GM12878 (cell line): ENCODE data around the gene RHBG. TPM values are rescaled to one million over a fixed set of nuclear protein-coding genes. Genes with fewer than 3 reads are reported as not detected.

Experiments used
- ATAC-seq: fragments of 200-7000 bp; cut with Tn5 transposase; 3 replicates; pipeline ENCODE4 v1.9.1; 2020; ENCODE audit warnings: mild to moderate bottlenecking, moderate library complexity
- BruUV-seq: library from RNA; stranded (reverse); fragments of 400-500 nt; replicated peaks from 2 replicates; lab custom pipeline; 2021; lab: Mats Ljungman, UMichigan
- CTCF ChIA-PET: fragments of 300-600 bp; sonication (Branson Sonifier 250); formaldehyde crosslinking; extraction: SDS; loops from one replicate; lab custom pipeline; 2021; ENCODE audit warnings: inconsistent platforms; lab: Yijun Ruan, JAX
- POLR2A ChIA-PET: fragments of 350-600 bp; formaldehyde crosslinking; extraction: SDS; loops from one replicate; lab custom pipeline; 2021; ENCODE audit warnings: inconsistent platforms; lab: Charles Lee
- RAD21 ChIA-PET: fragments of 300-600 bp; sonication (Branson Sonifier 250); formaldehyde crosslinking; loops from one replicate; lab custom pipeline; 2023; ENCODE audit warnings: antibody characterized with exemption; ENCODE audit not compliant: unreplicated experiment; lab: Charles Lee
- SMC1A ChIA-PET: fragments of 300-600 bp; sonication (Branson Sonifier 250); formaldehyde crosslinking; loops from one replicate; lab custom pipeline; 2023; ENCODE audit not compliant: unreplicated experiment, uncharacterized antibody; lab: Charles Lee
- DNase-seq: peaks from one replicate; pipeline ENCODE4 v3.0.0-alpha.2; 2011; ENCODE audit warnings: low read depth, low spot score
- FAIRE-seq: peaks from 3 replicates; lab custom pipeline; 2011; peaks lifted over from hg19 to GRCh38; lab: Jason Lieb, UNC
- H2AFZ ChIP-seq: 2 replicates; pipeline ENCODE4 v1.6.0; 2011; ENCODE audit warnings: low read depth, low read length, control low read depth; ENCODE audit not compliant: control insufficient read depth
- H3K27ac ChIP-seq: 2 replicates; pipeline ENCODE4 v1.5.1; 2011; ENCODE audit warnings: control low read depth; ENCODE audit not compliant: control insufficient read depth, insufficient read depth
- H3K27me3 ChIP-seq, 2 experiments: replicated peaks in 1 of 2; 2 replicates each; pipeline versions ENCODE4 v1.6.0 to v1.6.1; 2011; ENCODE audit warnings: low read length in 1 of 2; ENCODE audit not compliant: control insufficient read depth in 2 of 2, insufficient read depth in 2 of 2
- H3K36me3 ChIP-seq, 2 experiments: 2 replicates each; pipeline ENCODE4 v1.5.1; 2011; ENCODE audit warnings: low read length in 1 of 2; ENCODE audit not compliant: control insufficient read depth in 2 of 2, insufficient read depth in 2 of 2
- H3K4me1 ChIP-seq: 2 replicates; pipeline ENCODE4 v1.6.1; 2011; ENCODE audit warnings: mild to moderate bottlenecking, low read length, moderate library complexity, mixed read lengths; ENCODE audit not compliant: control insufficient read depth, insufficient read depth
- H3K4me2 ChIP-seq: 2 replicates; pipeline ENCODE4 v1.6.0; 2011; ENCODE audit warnings: control low read depth; ENCODE audit not compliant: control insufficient read depth, insufficient read depth
- H3K4me3 ChIP-seq: fragments of 200-600 bp; sonication (generic); 2 replicates; pipeline ENCODE4 v1.5.1; 2016
- H3K79me2 ChIP-seq: 2 replicates; pipeline ENCODE4 v1.6.0; 2011; ENCODE audit warnings: low read length; ENCODE audit not compliant: control insufficient read depth, insufficient read depth
- H3K9ac ChIP-seq: 2 replicates; pipeline ENCODE4 v1.8.0; 2011; ENCODE audit warnings: low read length, control low read depth, mixed read lengths; ENCODE audit not compliant: control insufficient read depth, insufficient read depth
- H3K9me3 ChIP-seq: replicated peaks from 3 replicates; pipeline ENCODE4 v1.5.1; 2011; ENCODE audit warnings: mild to moderate bottlenecking, low read length; ENCODE audit not compliant: control insufficient read depth, insufficient read depth
- H4K20me1 ChIP-seq: 2 replicates; pipeline ENCODE4 v1.6.0; 2011; ENCODE audit not compliant: control insufficient read depth, insufficient read depth
- ESRRA ChIP-seq: IDR thresholded peaks from 2 replicates; pipeline ENCODE4 v1.6.1; 2012; ENCODE audit warnings: mild to moderate bottlenecking, low read length, improper control_type of control experiment
- FOXM1 ChIP-seq: IDR thresholded peaks from 2 replicates; pipeline ENCODE4 v1.6.1; 2012; ENCODE audit warnings: low read depth, mild to moderate bottlenecking, inconsistent platforms, low read length, moderate library complexity
- NFYB ChIP-seq: IDR thresholded peaks from 2 replicates; pipeline ENCODE4 v1.6.1; 2011; ENCODE audit warnings: low read depth, mild to moderate bottlenecking, low read length, improper control_type of control experiment, moderate library complexity; ENCODE audit not compliant: insufficient read depth
- PML ChIP-seq: IDR thresholded peaks from 2 replicates; pipeline ENCODE4 v1.6.1; 2012; ENCODE audit warnings: low read length, inconsistent platforms
- RAD51 ChIP-seq: fragments of 450-650 bp; IDR thresholded peaks from 2 replicates; pipeline ENCODE4 v1.6.1; 2016; ENCODE audit warnings: moderate library complexity, mild to moderate bottlenecking, inconsistent platforms
- SKIL ChIP-seq: fragments of 450-650 bp; IDR thresholded peaks from 2 replicates; pipeline ENCODE4 v1.6.1; 2017; ENCODE audit warnings: mild to moderate bottlenecking, low read depth, inconsistent platforms; ENCODE audit not compliant: poor library complexity, severe bottlenecking
- STAT3 ChIP-seq: IDR thresholded peaks from 2 replicates; pipeline ENCODE4 v1.6.1; 2011; ENCODE audit warnings: low read depth, low read length, improper control_type of control experiment
- SUPT20H ChIP-seq: IDR thresholded peaks from 2 replicates; pipeline ENCODE4 v1.6.1; 2011; ENCODE audit warnings: low read depth, mild to moderate bottlenecking, low read length, moderate library complexity, borderline replicate concordance; ENCODE audit not compliant: control insufficient read depth
- TARDBP ChIP-seq: IDR thresholded peaks from 2 replicates; pipeline ENCODE4 v1.6.1; 2016; ENCODE audit warnings: borderline replicate concordance
- TCF3 ChIP-seq: IDR thresholded peaks from 2 replicates; pipeline ENCODE4 v1.6.1; 2012; ENCODE audit warnings: low read depth, mild to moderate bottlenecking, low read length, borderline replicate concordance; ENCODE audit not compliant: insufficient read depth
- ZBTB11 ChIP-seq: fragments of 450-650 bp; formaldehyde crosslinking; IDR thresholded peaks from 2 replicates; pipeline ENCODE4 v1.5.0; 2022; ENCODE audit warnings: mild to moderate bottlenecking, missing genetic modification characterization
- ZNF217 ChIP-seq: fragments of 450-650 bp; IDR thresholded peaks from 2 replicates; pipeline ENCODE4 v1.6.1; 2017; ENCODE audit warnings: antibody characterized with exemption, mild to moderate bottlenecking
- WGBS: methylation state at CpG from one replicate; pipeline ENCODE4 v1.1.6; 2016; ENCODE audit warnings: low lambda C conversion rate; ENCODE audit not compliant: insufficient replicate concordance, insufficient coverage; ENCODE audit errors: missing lambda C conversion rate; 5-methylcytosine and 5-hydroxymethylcytosine counted together
- in situ Hi-C: fragments of 300-500 bp; cut with MboI; formaldehyde crosslinking; loops from 9 replicates; pipeline ENCODE4 v1.14.3; 2018; ENCODE audit warnings: mixed read lengths
- intact Hi-C: fragments of 100-400 bp; cut with micrococcal nuclease; formaldehyde crosslinking; loops from one replicate; pipeline ENCODE4 v1.14.2; 2022; ENCODE audit not compliant: unreplicated experiment
- polyA plus RNA-seq, 11 experiments: library from polyadenylated mRNA; depleted of rRNA in 4 of 11; unstranded in 6 of 11; stranded (reverse) in 5 of 11; fragments of >200 nt; fragmentation: Nextera tagmentation in 4 of 11; fragmentation: Illumina TruSeq in 1 of 11; extraction: Ambion mirVana in 4 of 11; extraction: Trizol in 1 of 11; gene quantifications; 1 replicate in 1 of 11; 2 replicates in 10 of 11; pipeline versions ENCODE4 v1.2.1 to v1.2.3, GENCODE V29; 2011 to 2016; ENCODE audit warnings: inconsistent platforms in 2 of 11, missing spikeins in 2 of 11, low read depth in 1 of 11
- total RNA-seq, 4 experiments: library from RNA; depleted of rRNA in 3 of 4; stranded (reverse); fragments of >200 nt in 3 of 4; fragmentation: Illumina TruSeq in 1 of 4; extraction: Trizol in 1 of 4; gene quantifications; 2 replicates each; pipeline versions ENCODE4 v1.2.1 to v1.2.3, GENCODE V29; 2013 to 2021

Gene RHBG
- total and polyA plus RNA-seq, 10 of the 15 experiments (the other 5 are each of a cell fraction or from before 2014, with no cell fraction given), result not detected

- TF ChIP-seq TARDBP, result no peak
- TF ChIP-seq SKIL, result no peak
- no peak for TF ChIP-seq FOXM1
- TF ChIP-seq NFYB, result no peak
These were observed 31.4 kb downstream of the RHBG start (continued) for GRCh38 chr1:156400191-156400935.

GRCh38 chr1:156401041-156401574, 32.1 kb downstream of the RHBG start:
- no TSS peak for BruUV-seq
- Histone ChIP-seq H3K36me3 (no peaks in the 10 kb centered on the region), H4K20me1 (no peaks in the 10 kb centered on the region), H3K27me3 (peaks cover 0 to 3% of the 10 kb centered on the region in 2 experiments; a peak in 1 of 4 replicates), H3K27ac (no peak overlapping the region), H2AFZ (no peak overlapping the region), H3K4me3 (no peak overlapping the region), H3K9me3 (no peaks in the 10 kb centered on the region), H3K79me2 (no peaks in the 10 kb centered on the region), H3K4me2 (no peak overlapping the region), H3K4me1 (no peaks in the 10 kb centered on the region; the same call in 1 of the 2 replicates), H3K9ac (no peak overlapping the region)
- intact Hi-C loops, result no loop called here
- DNase-seq (no peak), ATAC-seq (no peak), FAIRE-seq (no peak)
- ChIA-PET POLR2A (no interaction called here), RAD21 (no interaction called here), SMC1A (no interaction called here), CTCF (interaction anchor here (0.8 to 2.5 kb wide), 3 partner anchors 15 to 44 kb away, joined by 3 to 12 read pairs (median 3); no protein-coding TSS in a partner anchor)
- WGBS, result 37% methylated on average over 6 of the region's 6 CpGs
- in situ Hi-C loops, result no loop called here
- no peak for TF ChIP-seq RAD51
- no peak for TF ChIP-seq ZBTB11 (CRISPR knock-in tag)
- no peak for TF ChIP-seq STAT3
- TF ChIP-seq FOXM1, result no peak
- TF ChIP-seq PML, result no peak
- no peak for TF ChIP-seq ESRRA
- TF ChIP-seq ZNF217, result no peak
- no peak for TF ChIP-seq TCF3
- TF ChIP-seq SUPT20H, result no peak
